Skeletal muscle cell (primary cell): Measurements from ENCODE around the gene EPHA6.

Experiments used
- DNase-seq: peaks from one replicate; pipeline ENCODE4 v3.0.0-alpha.2; 2010; ENCODE audit warnings: low read depth
- H3K4me3 ChIP-seq: 2 replicates; pipeline ENCODE4 v1.5.1; 2011; ENCODE audit warnings: low read depth, mild to moderate bottlenecking, control low read depth, low read length, moderate library complexity

The EPHA6 gene

DNA sequence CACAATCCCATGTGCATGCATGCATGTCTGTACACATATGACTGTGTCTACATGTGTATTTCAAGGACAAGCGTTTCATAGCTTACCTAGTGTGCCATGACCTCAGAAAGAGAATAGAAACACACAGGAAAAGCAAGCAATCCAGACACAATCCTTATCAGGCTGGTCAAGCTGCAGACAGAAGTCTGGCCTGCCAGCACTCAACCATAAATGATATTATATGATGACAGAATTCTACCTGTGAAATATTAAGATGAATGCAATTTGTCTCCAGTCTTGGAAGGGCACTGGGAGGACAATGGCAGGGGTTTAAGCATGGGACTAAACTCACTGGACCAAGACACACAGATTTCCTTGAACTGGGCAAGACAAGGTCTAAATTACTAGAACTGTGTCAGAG is 899.2 kb downstream of the EPHA6 start:
- no peak for DNase-seq
- no peak overlapping the region for H3K4me3 ChIP-seq

DNA sequence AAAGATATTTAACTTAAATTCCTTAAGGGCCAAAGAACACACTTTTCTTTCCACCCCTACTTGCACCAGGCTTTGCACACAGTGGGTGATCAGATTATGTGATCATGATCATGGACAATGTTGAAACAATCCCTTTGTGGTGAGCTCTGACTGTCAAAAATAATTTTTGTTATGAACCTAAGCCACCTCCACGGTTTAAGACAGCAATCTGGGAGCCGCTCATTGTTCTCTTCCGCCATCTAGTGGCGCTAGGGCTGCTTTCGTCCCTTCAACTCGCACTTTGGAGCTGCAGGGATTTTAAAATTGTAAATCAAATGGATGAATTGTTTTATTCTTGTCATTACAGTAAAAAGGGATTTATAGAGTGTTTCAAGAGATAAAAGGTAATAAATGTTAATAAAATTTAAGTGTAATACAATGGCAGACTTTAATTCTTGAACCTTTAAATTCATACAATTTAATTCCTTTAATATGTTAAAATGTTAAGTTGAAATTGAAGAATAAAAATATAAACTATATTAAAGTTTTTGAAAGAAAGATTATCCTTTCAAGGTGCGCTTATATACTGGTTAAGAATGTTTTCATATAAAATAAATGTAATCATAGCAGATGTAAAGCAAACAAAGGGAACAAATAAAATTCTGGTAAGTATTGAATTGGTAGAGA is 904.9 kb downstream of the EPHA6 start:
- no peak overlapping the region for H3K4me3 ChIP-seq
- DNase-seq, result peak; percentile 18

- no peak for DNase-seq
- no peak overlapping the region for H3K4me3 ChIP-seq
Observed at GRCh38 chr3:97720417-97720816, 906.0 kb downstream of the EPHA6 start.

GRCh38 chr3:97721446-97721845 is 907.1 kb downstream of the EPHA6 start:
- DNase-seq, result no peak

GRCh38 chr3:97736928-97737327 is 922.5 kb downstream of the EPHA6 start:
- no peak overlapping the region for H3K4me3 ChIP-seq
- no peak for DNase-seq

More at GRCh38 chr3:97721446-97721845, 907.1 kb downstream of the EPHA6 start:
- H3K4me3 ChIP-seq, result no peak overlapping the region

DNA sequence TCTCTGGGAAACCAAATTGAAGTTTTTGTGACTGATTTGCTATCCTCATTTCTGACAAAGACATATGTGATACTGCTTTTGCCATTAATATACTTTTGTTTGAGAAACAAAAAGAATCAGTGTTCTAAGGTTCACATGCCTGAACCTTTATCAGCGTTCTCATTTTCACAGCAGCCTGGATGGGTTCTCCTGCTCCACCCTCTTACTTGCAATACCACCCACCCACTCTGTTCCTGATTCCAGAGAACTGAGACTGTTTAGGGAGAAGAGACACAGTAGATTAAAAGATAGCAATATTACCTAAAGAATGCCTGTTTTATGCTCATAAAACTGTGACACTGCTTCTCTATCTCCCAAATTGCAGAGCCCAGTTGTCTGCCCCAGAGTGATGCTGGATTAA is 924.4 kb downstream of the EPHA6 start:
- DNase-seq, result no peak
- H3K4me3 ChIP-seq, result no peak overlapping the region

DNA sequence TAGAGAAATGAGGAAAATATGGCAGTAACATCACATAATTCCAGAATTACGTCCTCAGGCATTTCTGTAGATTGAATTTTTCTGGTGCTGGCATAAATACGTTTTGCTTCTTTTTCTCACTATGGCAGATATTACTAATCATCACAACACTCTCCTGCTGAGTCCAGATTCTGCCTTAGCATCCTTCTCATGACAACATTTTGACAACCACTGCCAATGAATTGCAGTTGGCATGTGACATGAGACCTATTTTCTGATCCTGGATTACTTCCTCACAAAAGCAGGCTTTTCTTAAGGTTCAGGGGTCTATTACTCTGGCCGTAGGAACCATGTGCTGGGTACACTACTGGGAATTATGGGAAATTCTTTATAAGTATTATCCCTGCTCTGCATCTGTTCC is 927.6 kb downstream of the EPHA6 start:
- no peak for DNase-seq
- no peak overlapping the region for H3K4me3 ChIP-seq

GRCh38 chr3:97744289-97744688 is 929.9 kb downstream of the EPHA6 start:
- no peak for DNase-seq
- H3K4me3 ChIP-seq, result no peak overlapping the region

DNA sequence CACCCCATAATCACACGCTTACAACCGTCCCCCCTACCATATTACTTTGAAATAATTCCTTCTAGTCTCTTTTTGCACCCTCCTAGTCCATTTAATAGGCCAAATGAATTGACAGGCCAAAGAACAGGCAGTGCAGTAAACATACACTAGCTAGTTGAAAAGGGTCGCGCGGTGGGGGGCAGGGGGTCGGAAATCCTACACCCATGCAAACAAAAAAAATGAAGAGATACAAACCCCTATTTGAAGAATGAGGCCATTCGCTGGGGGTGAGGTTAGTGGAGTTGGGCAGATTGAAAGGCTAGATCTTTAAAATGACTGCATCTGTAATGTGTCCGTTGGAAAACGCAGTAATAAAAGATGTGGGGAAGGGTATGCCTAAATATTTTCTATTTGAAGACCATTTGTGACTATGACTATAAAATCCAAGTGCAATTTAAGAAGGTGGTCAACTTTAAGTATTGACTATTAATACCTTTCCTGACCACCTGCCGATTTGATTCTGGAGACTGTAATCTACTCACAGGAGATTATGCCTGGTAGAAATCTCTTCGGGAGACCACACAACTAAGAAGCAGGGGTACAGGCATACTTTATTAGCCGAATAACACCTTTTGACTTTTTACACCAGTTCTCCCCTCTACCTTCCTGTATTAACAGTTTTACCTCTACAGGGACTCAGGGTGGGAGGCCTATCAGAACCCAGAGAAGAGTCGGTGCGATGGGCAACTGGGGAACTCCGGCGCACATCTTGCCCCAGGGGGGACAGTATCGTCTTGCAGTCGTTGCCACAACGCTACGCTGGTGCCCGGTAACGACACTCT is 949.4 kb downstream of the EPHA6 start:
- H3K4me3 ChIP-seq, result peak overlapping the region; percentile 59
- DNase-seq, result no peak

GRCh38 chr3:97764407-97765238 is 950.2 kb downstream of the EPHA6 start, which contains the start of gene ARL6:
Gene ARL6, plus strand, starts transcription at chr3:97764758. Its CDS starts 3,350 bp downstream, at chr3:97768108.
- H3K4me3 ChIP-seq, result peak within 1 kb of the TSS; percentile 59
- DNase-seq, result peak; percentile 54

DNA sequence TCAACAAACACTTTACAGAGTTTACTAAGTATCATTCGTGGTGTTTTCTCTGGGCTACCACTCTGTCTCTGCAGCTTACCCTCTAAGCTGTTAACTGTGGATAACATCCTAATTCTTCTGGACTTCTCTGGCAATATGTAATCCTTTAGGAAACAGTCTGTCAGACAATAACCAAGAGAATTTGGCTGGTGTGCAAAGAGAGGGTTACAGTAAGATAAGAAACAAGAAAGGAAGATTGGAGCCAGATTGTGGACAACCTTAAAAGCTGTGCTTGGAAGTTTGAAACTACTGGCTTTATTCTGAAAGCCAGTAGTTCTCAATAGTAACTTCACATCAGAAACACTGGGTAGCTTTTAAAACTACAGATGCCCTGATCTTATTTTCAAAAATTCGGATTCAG is 950.9 kb downstream of the EPHA6 start:
- DNase-seq, result no peak
- peak overlapping the region; percentile 59 for H3K4me3 ChIP-seq

DNA sequence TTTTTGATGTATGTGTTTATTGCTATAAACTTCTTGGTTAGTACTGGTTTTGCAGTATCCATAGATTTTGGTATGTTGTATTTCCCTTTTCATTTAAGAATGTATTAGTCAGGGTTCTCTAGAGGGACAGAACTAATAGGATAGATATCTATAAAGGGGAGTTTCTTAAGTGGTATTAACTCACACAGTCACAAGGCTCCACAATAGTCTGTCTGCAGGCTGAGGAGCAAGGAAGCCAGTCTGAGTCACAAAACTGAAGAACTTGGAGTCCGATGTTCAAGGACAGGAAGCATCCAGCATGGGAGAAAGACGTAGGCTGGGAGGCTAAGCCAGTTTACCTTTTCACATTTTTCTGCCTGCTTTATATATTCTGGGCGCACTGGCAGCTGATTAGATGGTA is 958.5 kb downstream of the EPHA6 start:
- no peak overlapping the region for H3K4me3 ChIP-seq
- no peak for DNase-seq

DNA sequence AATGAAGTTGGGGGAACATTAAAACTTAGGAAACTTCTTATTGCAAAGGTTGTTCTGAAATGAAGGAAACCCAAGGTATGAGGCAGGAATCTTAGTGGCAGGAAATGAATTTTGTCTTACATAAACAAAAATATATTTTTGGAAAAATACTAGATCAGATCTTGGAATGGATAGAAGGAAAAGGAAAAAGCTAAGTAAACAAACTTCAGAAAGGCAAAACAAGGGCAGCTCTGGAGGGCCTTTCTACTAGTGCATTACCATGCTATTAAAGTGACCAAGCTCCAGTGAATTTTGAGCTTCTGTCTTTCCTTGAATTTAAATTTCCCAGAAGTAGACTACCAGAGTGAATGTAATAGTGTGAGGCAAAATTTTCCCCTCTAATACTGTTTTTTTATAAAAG is 963.8 kb downstream of the EPHA6 start:
- DNase-seq, result no peak
- no peak overlapping the region for H3K4me3 ChIP-seq

DNA sequence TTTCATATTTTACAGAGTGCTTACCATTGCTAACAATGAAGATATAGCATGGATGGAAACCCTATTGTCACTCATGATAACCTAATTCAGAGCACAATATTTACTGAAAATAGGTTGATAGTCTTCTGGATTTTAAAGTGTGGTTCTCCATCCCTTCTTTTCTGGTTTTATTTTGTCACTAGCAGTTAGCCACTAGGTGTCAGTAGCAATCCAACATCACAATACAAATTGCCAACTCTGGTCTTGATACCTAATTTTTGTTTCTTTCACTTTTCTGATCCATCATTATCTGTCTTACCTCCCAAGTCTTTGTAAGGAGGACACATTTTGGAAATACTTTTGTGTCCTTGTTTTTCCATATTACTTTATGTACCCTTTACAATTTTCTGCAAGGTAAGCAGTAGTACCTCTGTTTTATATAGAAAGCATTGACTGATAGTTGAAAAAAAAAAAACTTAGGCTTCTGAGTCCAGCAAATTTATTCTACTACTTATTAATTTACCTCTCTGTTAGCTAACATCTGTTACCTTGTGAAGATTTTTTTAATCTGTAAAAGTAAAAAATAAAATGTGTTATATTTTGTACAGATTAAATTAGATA is 979.1 kb downstream of the EPHA6 start:
- peak; percentile 8 for DNase-seq
- H3K4me3 ChIP-seq, result no peak overlapping the region

GRCh38 chr3:97795951-97796350 is 981.6 kb downstream of the EPHA6 start:
- no peak overlapping the region for H3K4me3 ChIP-seq
- DNase-seq, result no peak
